ENCODE data around the gene FAM20B. TPM values are rescaled to one million over a fixed set of nuclear protein-coding genes. Genes with fewer than 3 reads are reported as not detected.

The FAM20B gene
- total RNA-seq, 4 donors from 2014 or later: 16.7 to 25.2 (median 20.3) TPM

GRCh38 chr1:179043266-179043665 lies 17.6 kb downstream of the FAM20B start:
- TF ChIP-seq POLR2A (IDR thresholded peaks at IDR 0.05) (no peak), CTCF (IDR thresholded peaks at IDR 0.05) (no peak)
- intact Hi-C loops (cut with DNase I; ENCODE audit: low total_unique reads): no loop called here
- DNase-seq (ENCODE audit: low spot score in 2 of 2): no peak
- no peak overlapping the region for H3K4me3 ChIP-seq (ENCODE audit: low read depth, poor library complexity, severe bottlenecking)
- WGBS, 2 donors: 91% methylated on average over 4 of the region's 4 CpGs

DNA sequence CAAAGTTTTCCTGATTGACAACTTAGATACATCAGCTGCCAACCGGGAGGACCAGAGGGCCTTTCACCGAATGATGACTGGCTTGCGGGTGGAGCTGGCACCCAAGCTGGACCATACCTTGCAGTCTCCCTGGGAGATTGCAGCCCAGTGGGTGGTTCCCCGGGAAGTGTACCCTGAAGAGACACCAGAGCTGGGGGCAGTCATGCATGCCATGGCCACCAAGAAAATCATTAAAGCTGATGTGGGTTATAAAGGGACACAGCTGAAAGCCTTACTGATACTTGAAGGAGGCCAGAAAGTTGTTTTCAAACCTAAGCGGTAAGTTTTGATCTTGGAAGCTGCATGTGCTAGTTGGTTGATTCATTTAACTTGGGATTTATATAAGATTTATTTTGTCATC lies 18.2 kb downstream of the FAM20B start:
- intact Hi-C loops (cut with DNase I; ENCODE audit: low total_unique reads): no loop called here
- WGBS, 2 donors: 93 to 96% methylated on average over 5 of the region's 5 CpGs
- TF ChIP-seq POLR2A (IDR thresholded peaks at IDR 0.05) (no peak), CTCF (IDR thresholded peaks at IDR 0.05) (no peak)

GRCh38 chr1:179046808-179047635 lies 21.3 kb downstream of the FAM20B start:
- intact Hi-C loops (cut with DNase I; ENCODE audit: low total_unique reads): no loop called here
- WGBS, 2 donors: 94 to 95% methylated on average over 14 of the region's 14 CpGs
- DNase-seq (ENCODE audit: low spot score in 2 of 2): no peak
- H3K4me3 ChIP-seq (ENCODE audit: low read depth, poor library complexity, severe bottlenecking): no peak overlapping the region
- no peak for TF ChIP-seq POLR2A (IDR thresholded peaks at IDR 0.05)
- TF ChIP-seq CTCF (IDR thresholded peaks at IDR 0.05): no peak

More for the DNA sequence above, 18.2 kb downstream of the FAM20B start:
- DNase-seq (ENCODE audit: low spot score in 2 of 2): no peak
- no peak overlapping the region for H3K4me3 ChIP-seq (ENCODE audit: low read depth, poor library complexity, severe bottlenecking)

GRCh38 chr1:179047636-179047997 lies 21.9 kb downstream of the FAM20B start:
- TF ChIP-seq POLR2A (IDR thresholded peaks at IDR 0.05): no peak
- TF ChIP-seq CTCF (IDR thresholded peaks at IDR 0.05): no peak
- no peak for DNase-seq (ENCODE audit: low spot score in 2 of 2)
- intact Hi-C loops (cut with DNase I; ENCODE audit: low total_unique reads): no loop called here
- H3K4me3 ChIP-seq (ENCODE audit: low read depth, poor library complexity, severe bottlenecking): no peak overlapping the region

DNA sequence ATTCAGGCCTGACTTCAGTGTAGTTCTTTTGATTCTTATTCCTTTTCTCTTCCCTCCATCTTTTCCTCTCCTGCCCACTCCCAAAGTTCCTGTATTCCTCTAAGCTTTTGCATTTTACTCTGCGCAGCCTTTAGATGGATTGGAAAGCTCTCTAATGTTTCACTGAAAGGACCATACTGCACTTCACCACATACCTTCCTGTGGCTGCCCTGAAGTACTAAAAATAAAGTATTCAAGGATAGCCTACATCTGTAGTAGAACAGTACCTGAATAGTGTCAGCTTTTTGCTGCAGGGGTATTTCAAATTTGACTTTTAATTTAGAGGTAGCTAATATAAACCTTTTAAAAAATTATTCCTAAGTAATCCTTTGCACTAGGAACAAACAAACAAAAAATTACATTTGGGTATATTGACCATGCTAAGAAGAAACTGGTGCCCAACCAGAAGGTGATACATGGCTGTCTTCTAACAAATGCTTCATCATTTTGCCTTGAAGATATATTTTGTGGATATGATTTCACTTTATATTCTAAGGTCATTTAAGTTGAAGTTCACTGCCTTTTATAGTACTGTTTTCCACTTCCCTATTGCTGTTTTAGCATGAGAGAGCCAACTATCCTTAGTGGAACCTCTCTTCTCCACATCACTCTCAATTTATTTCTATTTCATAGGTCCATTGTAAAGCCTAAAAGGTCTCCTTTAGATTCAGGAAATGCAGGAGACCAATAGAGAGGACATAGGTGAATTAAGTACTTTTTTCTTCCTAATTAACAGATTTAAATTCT lies 22.8 kb downstream of the FAM20B start:
- intact Hi-C loops (cut with DNase I; ENCODE audit: low total_unique reads): no loop called here
- no peak overlapping the region for H3K4me3 ChIP-seq (ENCODE audit: low read depth, poor library complexity, severe bottlenecking)
- 100% methylated on average over 1 of the region's 1 CpG for WGBS, 2 donors
- no peak for TF ChIP-seq CTCF (IDR thresholded peaks at IDR 0.05)
- TF ChIP-seq POLR2A (IDR thresholded peaks at IDR 0.05): no peak
- no peak for DNase-seq (ENCODE audit: low spot score in 2 of 2)

Data from lower leg skin (tissue), 4 donors.